CD8-positive, alpha-beta memory T cell (primary cell): ENCODE measurements around the gene MARCO. TPM values are rescaled to one million over a fixed set of nuclear protein-coding genes. Genes with fewer than 3 reads are reported as not detected.

Source experiments
- CTCF ChIA-PET: fragments of 350-600 bp; sonication (Branson Sonifier 250); formaldehyde crosslinking; loops from one replicate; lab custom pipeline; 2021; ENCODE audit warnings: antibody characterized with exemption; lab: Charles Lee
- POLR2A ChIA-PET: fragments of 350-600 bp; sonication (Branson Sonifier 250); formaldehyde crosslinking; loops from one replicate; lab custom pipeline; 2021; ENCODE audit warnings: antibody characterized with exemption; lab: Charles Lee
- DNase-seq, 5 donors: peaks; one replicate each; pipeline versions ENCODE4 v3.0.0 to v3.0.0-alpha.2; 2020 to 2022; ENCODE audit warnings: mixed read lengths in 1 of 5
- H3K27ac ChIP-seq: one replicate; pipeline ENCODE4 v1.7.0; 2013; ENCODE audit warnings: low read depth, mild to moderate bottlenecking, low read length, moderate library complexity
- H3K27me3 ChIP-seq: 2 replicates; pipeline ENCODE4 v1.7.0; 2013; ENCODE audit warnings: low read length, mild to moderate bottlenecking; ENCODE audit not compliant: insufficient read depth, poor library complexity, severe bottlenecking
- H3K36me3 ChIP-seq: 2 replicates; pipeline ENCODE4 v1.7.0; 2013; ENCODE audit warnings: mild to moderate bottlenecking, low read length, moderate library complexity; ENCODE audit not compliant: insufficient read depth
- H3K4me1 ChIP-seq: 2 replicates; pipeline ENCODE4 v1.7.0; 2013; ENCODE audit warnings: mild to moderate bottlenecking, low read length, moderate library complexity; ENCODE audit not compliant: insufficient read depth
- H3K4me3 ChIP-seq: 2 replicates; pipeline ENCODE4 v1.7.0; 2013; ENCODE audit warnings: mild to moderate bottlenecking, low read length
- H3K9me3 ChIP-seq: 2 replicates; pipeline ENCODE4 v1.7.0; 2013; ENCODE audit warnings: mild to moderate bottlenecking, low read length
- H3K27ac Mint-ChIP-seq, 8 donors: one replicate each; pipeline ENCODE4 v1.8.0; 2020 to 2021; ENCODE audit warnings: mixed read lengths in 8 of 8, mild to moderate bottlenecking in 6 of 8, inconsistent platforms in 3 of 8, moderate library complexity in 3 of 8
- H3K27me3 Mint-ChIP-seq, 2 donors: one replicate each; pipeline ENCODE4 v1.8.0; 2020 to 2021; ENCODE audit warnings: mixed read lengths in 2 of 2, mild to moderate bottlenecking in 1 of 2, moderate library complexity in 1 of 2
- H3K36me3 Mint-ChIP-seq, 3 donors: one replicate each; pipeline ENCODE4 v1.8.0; 2020 to 2021; ENCODE audit warnings: mixed read lengths in 3 of 3, inconsistent platforms in 1 of 3, mild to moderate bottlenecking in 1 of 3
- H3K4me1 Mint-ChIP-seq, 3 donors: one replicate each; pipeline ENCODE4 v1.8.0; 2020 to 2021; ENCODE audit warnings: mixed read lengths in 3 of 3, inconsistent platforms in 1 of 3, mild to moderate bottlenecking in 1 of 3
- H3K4me3 Mint-ChIP-seq, 7 donors: one replicate each; pipeline ENCODE4 v1.8.0; 2020 to 2021; ENCODE audit warnings: mixed read lengths in 7 of 7, mild to moderate bottlenecking in 6 of 7, moderate library complexity in 4 of 7, inconsistent platforms in 2 of 7
- H3K9me3 Mint-ChIP-seq, 5 donors: one replicate each; pipeline ENCODE4 v1.8.0; 2020 to 2022; ENCODE audit warnings: mixed read lengths in 5 of 5, mild to moderate bottlenecking in 3 of 5, moderate library complexity in 2 of 5, inconsistent platforms in 1 of 5
- polyA plus RNA-seq: library from polyadenylated mRNA; unstranded; fragments of 300-500 nt; fragmentation: Illumina TruSeq; gene quantifications from one replicate; pipeline ENCODE4 v1.2.3, GENCODE V29; 2021
- total RNA-seq, 2 experiments: library from RNA; stranded (reverse); gene quantifications; one replicate each; pipeline ENCODE4 v1.2.3, GENCODE V29; 2021

MARCO gene
- total and polyA plus RNA-seq, 3 experiments from 2014 or later: not detected

DNA sequence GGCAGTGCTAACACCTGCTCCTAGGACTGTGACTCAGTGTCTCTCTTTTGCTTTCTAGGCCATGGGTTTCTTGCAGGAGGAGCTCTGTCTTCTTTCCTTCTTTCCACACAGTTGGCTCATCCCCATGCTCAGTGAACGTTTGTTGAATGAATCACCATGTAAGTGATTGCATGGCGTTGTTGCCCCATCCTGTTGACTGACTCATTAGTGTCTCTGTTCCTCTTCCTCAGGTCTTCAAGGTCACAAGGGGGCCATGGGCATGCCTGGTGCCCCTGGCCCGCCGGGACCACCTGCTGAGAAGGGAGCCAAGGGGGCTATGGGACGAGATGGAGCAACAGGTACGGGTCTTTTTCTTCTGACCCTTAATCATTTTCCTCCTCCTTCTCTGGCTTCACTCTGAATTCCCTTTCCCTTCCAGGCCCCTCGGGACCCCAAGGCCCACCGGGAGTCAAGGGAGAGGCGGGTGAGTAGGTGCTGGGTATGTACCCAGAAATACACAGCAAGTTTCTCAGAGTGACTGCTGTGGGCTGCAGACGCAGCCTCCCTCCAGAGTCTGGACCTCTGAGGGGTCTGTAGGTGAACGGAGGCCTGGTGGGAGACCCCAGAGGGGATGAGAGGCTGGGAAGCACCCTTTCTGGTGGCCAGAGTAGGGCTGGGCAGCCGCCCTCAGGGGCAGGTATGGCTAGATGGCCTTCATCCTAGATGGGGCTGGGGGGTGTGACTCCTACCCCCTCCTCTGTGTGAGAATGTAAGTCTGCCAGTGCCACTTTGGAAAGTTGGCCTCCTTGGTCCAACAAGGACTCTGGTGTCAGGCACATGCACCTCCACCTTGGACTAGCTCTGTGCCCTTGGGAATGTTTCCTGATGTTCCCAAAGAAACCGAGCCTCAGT, 32.4 kb downstream of the MARCO start:
- no peaks in the 10 kb centered on the region for H3K36me3 ChIP-seq
- Mint-ChIP-seq H3K27ac (no peak overlapping the region), H3K4me1 (no peaks in the 10 kb centered on the region), H3K27me3 (peaks cover 6 to 9% of the 10 kb centered on the region in 2 donors), H3K36me3 (peaks cover 0 to 3% (median 0%) of the 10 kb centered on the region in 3 donors), H3K4me3 (no peak overlapping the region), H3K9me3 (peaks cover 0 to 3% (median 0%) of the 10 kb centered on the region in 5 donors)
- no peaks in the 10 kb centered on the region for H3K4me1 ChIP-seq
- H3K27ac ChIP-seq: no peak overlapping the region
- POLR2A ChIA-PET: no interaction called here
- no peak overlapping the region for H3K4me3 ChIP-seq
- no peaks in the 10 kb centered on the region for H3K9me3 ChIP-seq
- no peaks in the 10 kb centered on the region for H3K27me3 ChIP-seq
- DNase-seq: no peak
- CTCF ChIA-PET: no interaction called here

GRCh38 chr2:118975133-118975532, 33.1 kb downstream of the MARCO start:
- H3K27ac ChIP-seq: no peak overlapping the region
- ChIA-PET POLR2A (no interaction called here), CTCF (no interaction called here)
- Mint-ChIP-seq H3K27ac (no peak overlapping the region), H3K4me1 (no peaks in the 10 kb centered on the region), H3K9me3 (peaks cover 0 to 3% (median 0%) of the 10 kb centered on the region in 5 donors), H3K36me3 (peaks cover 0 to 3% (median 0%) of the 10 kb centered on the region in 3 donors), H3K4me3 (no peak overlapping the region), H3K27me3 (peaks cover 6 to 9% of the 10 kb centered on the region in 2 donors)
- H3K36me3 ChIP-seq: no peaks in the 10 kb centered on the region
- no peak overlapping the region for H3K4me3 ChIP-seq
- H3K4me1 ChIP-seq: no peaks in the 10 kb centered on the region
- H3K27me3 ChIP-seq: no peaks in the 10 kb centered on the region
- H3K9me3 ChIP-seq: no peaks in the 10 kb centered on the region
- DNase-seq: no peak

GRCh38 chr2:118978064-118978463, 36.1 kb downstream of the MARCO start:
- no peak for DNase-seq
- H3K4me1 ChIP-seq: no peaks in the 10 kb centered on the region
- peaks cover 0 to 3% (median 0%) of the 10 kb centered on the region in 3 donors for H3K36me3 Mint-ChIP-seq
- H3K4me1 Mint-ChIP-seq: no peaks in the 10 kb centered on the region
- CTCF ChIA-PET: no interaction called here
- H3K27me3 ChIP-seq: no peaks in the 10 kb centered on the region
- peaks cover 4% of the 10 kb centered on the region in 2 donors for H3K27me3 Mint-ChIP-seq
- no peak overlapping the region for H3K4me3 ChIP-seq
- no peak overlapping the region for H3K27ac ChIP-seq
- no peak overlapping the region for H3K27ac Mint-ChIP-seq
- H3K36me3 ChIP-seq: no peaks in the 10 kb centered on the region
- POLR2A ChIA-PET: no interaction called here
- peaks cover 0 to 3% (median 0%) of the 10 kb centered on the region in 5 donors for H3K9me3 Mint-ChIP-seq
- no peaks in the 10 kb centered on the region for H3K9me3 ChIP-seq
- no peak overlapping the region for H3K4me3 Mint-ChIP-seq

- ChIA-PET POLR2A (no interaction called here), CTCF (no interaction called here)
- H3K4me3 ChIP-seq: no peak overlapping the region
- no peaks in the 10 kb centered on the region for H3K4me1 ChIP-seq
- H3K4me1 Mint-ChIP-seq: no peaks in the 10 kb centered on the region
- no peak overlapping the region for H3K27ac ChIP-seq
- no peaks in the 10 kb centered on the region for H3K9me3 ChIP-seq
- DNase-seq: no peak
- H3K9me3 Mint-ChIP-seq: peaks cover 0 to 3% (median 0%) of the 10 kb centered on the region in 5 donors
- H3K27me3 ChIP-seq: no peaks in the 10 kb centered on the region
- H3K27ac Mint-ChIP-seq: no peak overlapping the region
- no peaks in the 10 kb centered on the region for H3K36me3 ChIP-seq
- H3K36me3 Mint-ChIP-seq: peaks cover 0 to 3% (median 0%) of the 10 kb centered on the region in 3 donors
- H3K27me3 Mint-ChIP-seq: peaks cover 4 to 9% of the 10 kb centered on the region in 2 donors
- no peak overlapping the region for H3K4me3 Mint-ChIP-seq
These were observed 37.3 kb downstream of the MARCO start for GRCh38 chr2:118979152-118979861.

- Histone ChIP-seq H3K27ac (no peak overlapping the region), H3K9me3 (no peaks in the 10 kb centered on the region), H3K4me3 (no peak overlapping the region), H3K27me3 (no peaks in the 10 kb centered on the region), H3K4me1 (no peaks in the 10 kb centered on the region), H3K36me3 (no peaks in the 10 kb centered on the region)
- ChIA-PET POLR2A (no interaction called here), CTCF (no interaction called here)
- no peak overlapping the region for H3K4me3 Mint-ChIP-seq
- H3K27me3 Mint-ChIP-seq: peaks cover 3 to 9% of the 10 kb centered on the region in 2 donors
- H3K4me1 Mint-ChIP-seq: no peaks in the 10 kb centered on the region
- DNase-seq: no peak
- H3K27ac Mint-ChIP-seq: no peak overlapping the region
- peaks cover 0 to 3% (median 0%) of the 10 kb centered on the region in 5 donors for H3K9me3 Mint-ChIP-seq
- peaks cover 0 to 3% (median 0%) of the 10 kb centered on the region in 3 donors for H3K36me3 Mint-ChIP-seq
These were observed 38.0 kb downstream of the MARCO start for GRCh38 chr2:118980022-118980421.

DNA sequence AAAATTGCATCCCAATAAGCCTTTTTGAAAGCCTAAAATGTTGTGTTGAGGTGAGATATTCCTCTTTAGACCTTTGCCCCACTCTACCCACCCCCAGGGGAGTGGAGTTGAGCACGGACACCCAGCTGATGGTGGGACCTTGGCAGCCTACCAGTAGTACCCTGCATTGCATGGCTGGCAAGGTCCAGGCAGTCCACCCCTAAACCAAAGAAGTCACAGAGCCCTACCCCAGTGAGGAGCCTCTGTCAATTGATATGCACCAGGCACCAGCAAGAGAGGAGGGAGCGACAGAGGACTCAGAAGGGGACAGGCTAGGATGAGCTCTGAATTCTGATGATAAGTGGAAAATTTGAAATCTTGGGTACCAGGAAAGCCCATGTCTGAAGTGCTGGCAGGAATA, 38.6 kb downstream of the MARCO start:
- no peak overlapping the region for H3K4me3 Mint-ChIP-seq
- CTCF ChIA-PET: no interaction called here
- no peak overlapping the region for H3K27ac Mint-ChIP-seq
- H3K4me1 ChIP-seq: no peaks in the 10 kb centered on the region
- no peaks in the 10 kb centered on the region for H3K9me3 ChIP-seq
- POLR2A ChIA-PET: no interaction called here
- H3K4me3 ChIP-seq: no peak overlapping the region
- DNase-seq: no peak
- H3K36me3 ChIP-seq: no peaks in the 10 kb centered on the region
- H3K4me1 Mint-ChIP-seq: no peaks in the 10 kb centered on the region
- H3K9me3 Mint-ChIP-seq: peaks cover 0 to 2% (median 0%) of the 10 kb centered on the region in 5 donors
- no peaks in the 10 kb centered on the region for H3K27me3 ChIP-seq
- H3K36me3 Mint-ChIP-seq: peaks cover 0 to under 1% (median 0%) of the 10 kb centered on the region in 3 donors
- peaks cover 2 to 5% of the 10 kb centered on the region in 2 donors for H3K27me3 Mint-ChIP-seq
- H3K27ac ChIP-seq: no peak overlapping the region

DNA sequence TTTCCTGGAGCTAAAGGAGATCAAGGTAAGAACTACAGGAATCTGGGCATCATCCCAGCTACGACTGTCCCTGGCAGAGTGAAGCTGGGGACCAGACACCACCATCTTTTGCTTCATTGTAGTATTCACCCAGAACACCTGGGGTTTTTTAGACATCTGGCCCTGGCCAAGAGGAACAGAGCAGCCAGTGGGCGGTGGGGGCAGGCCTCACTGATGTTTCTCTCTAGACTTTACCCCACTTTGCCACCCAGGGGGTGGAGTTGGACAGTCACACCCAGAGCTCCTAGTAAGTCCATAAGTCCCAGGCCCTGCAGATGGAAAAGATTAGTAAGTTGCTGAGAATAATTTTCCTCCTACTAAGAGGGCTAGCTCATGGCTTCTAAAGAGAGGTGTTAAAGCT, 39.6 kb downstream of the MARCO start:
- CTCF ChIA-PET: no interaction called here
- peaks cover 0 to 2% (median 0%) of the 10 kb centered on the region in 5 donors for H3K9me3 Mint-ChIP-seq
- POLR2A ChIA-PET: no interaction called here
- H3K36me3 Mint-ChIP-seq: no peaks in the 10 kb centered on the region
- H3K27me3 ChIP-seq: no peaks in the 10 kb centered on the region
- H3K4me1 Mint-ChIP-seq: no peaks in the 10 kb centered on the region
- no peak overlapping the region for H3K4me3 Mint-ChIP-seq
- H3K4me3 ChIP-seq: no peak overlapping the region
- DNase-seq: no peak
- H3K27ac Mint-ChIP-seq: no peak overlapping the region
- H3K27ac ChIP-seq: no peak overlapping the region
- H3K36me3 ChIP-seq: no peaks in the 10 kb centered on the region
- no peaks in the 10 kb centered on the region for H3K4me1 ChIP-seq
- peaks cover 2 to 4% of the 10 kb centered on the region in 2 donors for H3K27me3 Mint-ChIP-seq
- H3K9me3 ChIP-seq: no peaks in the 10 kb centered on the region

DNA sequence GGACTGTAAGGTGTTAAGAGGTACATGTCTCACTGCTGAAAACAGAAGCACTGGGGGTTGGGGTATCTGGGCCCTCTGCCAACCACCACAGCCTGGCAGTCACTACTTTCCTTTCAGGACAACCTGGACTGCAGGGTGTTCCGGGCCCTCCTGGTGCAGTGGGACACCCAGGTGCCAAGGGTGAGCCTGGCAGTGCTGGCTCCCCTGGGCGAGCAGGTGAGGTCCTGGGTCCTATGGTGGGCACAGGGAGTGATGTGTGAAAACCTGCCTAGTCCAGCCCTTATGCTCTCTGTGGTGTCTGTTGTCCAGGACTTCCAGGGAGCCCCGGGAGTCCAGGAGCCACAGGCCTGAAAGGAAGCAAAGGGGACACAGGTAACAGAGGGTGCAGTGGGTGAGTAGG, 40.0 kb downstream of the MARCO start:
- Mint-ChIP-seq H3K9me3 (peaks cover 0 to 3% (median 0%) of the 10 kb centered on the region in 5 donors), H3K36me3 (no peaks in the 10 kb centered on the region), H3K27me3 (peaks cover 2 to 4% of the 10 kb centered on the region in 2 donors), H3K4me3 (no peak overlapping the region), H3K27ac (no peak overlapping the region), H3K4me1 (no peaks in the 10 kb centered on the region)
- Histone ChIP-seq H3K36me3 (no peaks in the 10 kb centered on the region), H3K4me3 (no peak overlapping the region), H3K9me3 (no peaks in the 10 kb centered on the region), H3K27ac (no peak overlapping the region), H3K4me1 (no peaks in the 10 kb centered on the region), H3K27me3 (no peaks in the 10 kb centered on the region)
- DNase-seq: no peak
- ChIA-PET POLR2A (no interaction called here), CTCF (no interaction called here)
